Tibial nerve (tissue), 4 donors: Measurements from ENCODE around the gene CRNN.

Experiments used
- CTCF ChIP-seq, 5 experiments: fragments of 200-600 bp in 3 of 5; fragments of 450-650 bp in 2 of 5; sonication (generic) in 3 of 5; IDR thresholded peaks; one replicate each; pipeline ENCODE4 v1.5.1; 2016 to 2019; ENCODE audit warnings: antibody characterized with exemption in 5 of 5, mild to moderate bottlenecking in 3 of 5, moderate library complexity in 2 of 5
- EP300 ChIP-seq, 2 donors: sonication (generic); formaldehyde crosslinking; IDR thresholded peaks; one replicate each; pipeline ENCODE4 v1.6.1; 2017; ENCODE audit warnings: antibody characterized with exemption in 2 of 2, mild to moderate bottlenecking in 1 of 2
- POLR2A ChIP-seq, 2 donors: fragments of 450-650 bp; IDR thresholded peaks; one replicate each; pipeline ENCODE4 v1.6.1; 2017; ENCODE audit warnings: antibody characterized with exemption in 2 of 2, mild to moderate bottlenecking in 2 of 2, moderate library complexity in 2 of 2

- TF ChIP-seq CTCF (IDR thresholded peaks at IDR 0.05) (no peak), EP300 (IDR thresholded peaks at IDR 0.05) (no peak), POLR2A (IDR thresholded peaks at IDR 0.05) (no peak)
Observed at GRCh38 chr1:152359906-152360305, 54.2 kb downstream of the CRNN start, which contains the start of gene FLG2.
